Activated effector memory CD4-positive, alpha-beta T cell treated with Interleukin-2 at 50 U/mL for 16 hours (primary cell): ENCODE results near the gene TXNDC17.
"Not testable (repeated sequence)": the region's sequence is repeated elsewhere in the genome, so short reads cannot be mapped to it uniquely, and the experiment has no call there.

Source experiments
- DNase-seq: peaks from one replicate; pipeline ENCODE4 v3.0.0-alpha.2; 2020

TXNDC17 gene

DNA sequence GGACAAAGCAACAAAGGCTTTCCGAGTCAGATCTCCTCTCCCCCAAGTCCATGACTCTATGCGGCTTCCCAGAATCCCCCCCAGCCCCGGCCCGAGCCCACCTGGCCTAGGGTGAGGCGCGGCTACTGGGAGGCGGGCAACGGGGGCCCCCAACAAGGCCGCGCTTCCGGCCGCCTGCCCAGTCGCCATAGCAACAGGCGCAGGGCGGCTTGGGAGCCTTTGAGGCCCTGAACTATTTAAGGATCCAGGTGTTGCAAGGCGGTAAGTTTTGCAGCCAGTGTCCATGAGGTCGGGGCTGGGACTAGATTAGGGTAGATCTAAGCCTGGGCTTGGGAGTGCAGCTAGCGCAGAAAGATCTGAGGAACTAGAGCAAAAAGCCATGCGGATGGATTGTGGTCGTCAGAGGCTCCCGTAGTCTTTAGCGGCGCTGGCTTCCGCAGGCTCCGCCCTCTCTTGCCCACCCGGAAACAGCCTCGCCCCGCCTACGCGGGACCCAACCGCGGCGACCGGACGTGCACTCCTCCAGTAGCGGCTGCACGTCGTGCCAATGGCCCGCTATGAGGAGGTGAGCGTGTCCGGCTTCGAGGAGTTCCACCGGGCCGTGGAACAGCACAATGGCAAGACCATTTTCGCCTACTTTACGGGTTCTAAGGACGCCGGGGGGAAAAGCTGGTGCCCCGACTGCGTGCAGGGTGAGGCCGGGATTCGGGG, at the start of gene TXNDC17, which contains the start of gene KIAA0753:
TXNDC17 (plus strand) TSS at position 525 of the 711 bp plus-strand sequence; CDS start at position 548, 23 bp downstream.
KIAA0753 (minus strand) TSS at position 176 of the 711 bp plus-strand sequence. CDS start 5,608 bp downstream, outside the sequence.
- peak; percentile 89 for DNase-seq

DNA sequence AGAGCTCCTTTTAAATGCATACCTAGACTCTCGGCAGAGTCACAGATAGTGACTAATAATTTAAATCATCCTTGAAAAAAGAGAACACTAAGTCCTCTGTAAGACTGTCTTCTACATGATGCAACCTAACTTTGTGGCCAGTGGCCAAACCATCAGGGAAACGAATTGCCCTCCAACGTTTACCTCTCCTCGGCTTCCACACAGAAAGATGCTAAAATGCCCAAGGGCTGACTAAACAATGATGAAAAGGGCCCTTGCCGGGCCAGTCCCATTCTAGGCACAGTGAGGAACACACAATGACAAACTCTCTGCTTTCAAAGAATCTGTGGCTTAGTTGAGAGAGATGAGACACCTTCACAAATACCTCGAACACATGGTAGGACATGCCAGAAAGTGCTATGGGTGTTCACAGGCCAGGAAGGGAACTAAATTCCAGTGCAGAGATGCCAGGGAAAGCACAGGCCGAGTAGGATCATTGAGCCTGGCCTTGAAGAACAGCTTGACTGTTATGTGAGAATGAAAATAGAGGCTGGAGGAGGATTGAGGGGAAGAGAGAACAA, 49.2 kb upstream of the TXNDC17 start:
- no peak for DNase-seq

DNA sequence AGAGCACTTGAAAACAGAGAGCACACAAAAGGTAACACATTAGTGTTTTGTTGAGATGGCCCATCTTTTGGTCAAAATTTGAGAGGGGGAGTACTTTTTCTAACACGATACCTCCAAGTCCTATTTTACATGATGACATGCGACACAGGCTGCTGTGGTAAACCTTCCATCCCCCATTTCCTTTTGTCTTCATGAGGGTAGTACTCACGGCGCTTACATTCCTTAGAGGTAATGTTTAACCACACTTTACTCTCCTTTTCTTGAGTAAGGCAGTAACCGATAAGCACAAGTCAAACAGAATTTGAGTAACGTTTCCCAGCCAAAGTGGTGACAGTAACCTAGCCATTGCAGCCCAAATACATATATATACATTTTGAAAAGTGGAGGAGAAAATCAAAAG, 48.7 kb upstream of the TXNDC17 start:
- no peak for DNase-seq

DNA sequence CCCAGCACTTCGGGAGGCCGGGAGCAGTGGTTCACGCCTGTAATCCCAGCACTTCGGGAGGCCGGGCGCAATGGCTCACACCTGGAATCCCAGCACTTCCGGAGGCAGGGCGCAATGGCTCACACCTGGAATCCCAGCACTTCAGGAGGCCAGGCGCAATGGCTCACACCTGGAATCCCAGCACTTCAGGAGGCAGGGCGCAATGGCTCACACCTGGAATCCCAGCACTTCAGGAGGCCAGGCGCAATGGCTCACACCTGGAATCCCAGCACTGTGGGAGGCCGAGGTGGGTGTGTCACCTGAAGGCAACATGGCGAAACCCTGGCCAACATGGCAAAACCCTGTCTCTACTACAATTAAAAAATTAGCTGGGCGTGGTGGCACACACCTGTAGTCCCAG, 47.5 kb upstream of the TXNDC17 start:
- not testable (repeated sequence) for DNase-seq

DNA sequence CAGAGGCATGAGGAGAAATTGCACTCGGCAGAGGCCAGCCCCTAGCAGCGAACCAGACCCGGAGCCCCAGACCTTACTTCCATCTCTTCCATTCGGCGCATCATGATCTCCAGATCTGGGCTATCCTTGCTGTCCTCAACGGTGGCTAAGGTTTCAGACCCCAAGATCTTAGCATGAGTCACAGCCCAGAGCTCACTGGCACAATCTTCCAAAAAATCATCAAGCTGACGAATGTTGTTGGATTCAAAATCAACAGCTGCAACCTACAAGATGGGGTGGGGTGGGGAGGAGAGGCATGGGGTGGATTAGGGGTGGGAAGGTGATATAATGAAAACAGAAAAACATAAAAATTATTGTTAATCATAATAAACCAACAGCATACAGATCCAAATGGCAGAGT, 44.8 kb upstream of the TXNDC17 start:
- no peak for DNase-seq

DNA sequence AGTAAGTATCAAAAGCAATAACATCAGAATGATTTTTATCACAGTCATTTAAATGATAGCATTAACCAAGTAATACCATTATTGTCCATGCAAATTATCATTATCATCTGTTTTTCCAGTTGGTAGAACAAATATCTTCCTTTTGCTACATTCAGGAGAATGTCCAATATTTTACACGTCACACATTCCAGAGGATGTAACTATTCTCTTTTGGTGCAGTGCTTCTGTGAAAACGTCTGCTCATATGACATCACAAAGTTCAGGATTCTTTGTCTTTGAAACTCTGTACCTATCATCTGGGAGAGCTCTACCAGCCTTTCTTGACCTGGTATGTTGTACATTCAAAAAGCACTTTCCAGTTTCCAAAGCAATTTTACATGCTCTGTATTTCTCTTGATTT, 44.3 kb upstream of the TXNDC17 start:
- DNase-seq = no peak

DNA sequence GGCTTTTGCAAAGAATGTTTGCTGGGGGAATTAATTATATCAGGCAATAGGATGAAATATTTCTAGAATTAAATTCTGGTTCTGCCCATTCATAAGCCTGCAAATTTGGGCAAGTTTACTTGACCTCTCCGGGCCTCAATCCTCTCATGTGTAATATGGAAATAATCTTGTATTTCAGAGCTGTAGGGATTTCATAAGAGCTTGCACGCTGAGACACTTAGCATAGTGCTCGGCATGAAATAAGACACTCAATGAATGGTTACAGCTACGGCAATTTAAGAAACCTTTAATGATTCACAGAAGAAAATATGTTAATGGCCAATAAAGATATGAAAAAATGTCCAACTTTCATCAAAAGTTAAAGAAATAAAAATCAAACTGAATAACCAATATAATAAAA, 43.9 kb upstream of the TXNDC17 start:
- DNase-seq = no peak

DNA sequence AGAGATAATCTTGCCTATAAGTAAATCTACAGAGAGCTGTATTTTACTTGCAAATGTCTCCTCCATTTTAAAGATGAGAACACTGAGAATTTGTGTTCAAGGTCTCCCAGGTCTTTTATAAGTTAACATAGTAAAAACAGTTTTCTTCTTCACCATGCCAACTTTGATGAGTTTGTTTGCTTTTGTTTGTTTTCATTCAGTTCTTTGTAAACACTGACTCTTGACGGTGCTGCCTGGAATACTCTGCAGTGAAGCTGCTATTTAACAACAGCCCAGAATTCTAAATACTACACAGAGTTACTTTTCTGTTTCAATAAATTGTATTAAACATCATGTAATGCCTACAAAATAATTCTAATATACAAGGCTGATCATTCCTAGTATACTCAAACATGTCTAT, 43.1 kb upstream of the TXNDC17 start:
- DNase-seq = no peak

DNA sequence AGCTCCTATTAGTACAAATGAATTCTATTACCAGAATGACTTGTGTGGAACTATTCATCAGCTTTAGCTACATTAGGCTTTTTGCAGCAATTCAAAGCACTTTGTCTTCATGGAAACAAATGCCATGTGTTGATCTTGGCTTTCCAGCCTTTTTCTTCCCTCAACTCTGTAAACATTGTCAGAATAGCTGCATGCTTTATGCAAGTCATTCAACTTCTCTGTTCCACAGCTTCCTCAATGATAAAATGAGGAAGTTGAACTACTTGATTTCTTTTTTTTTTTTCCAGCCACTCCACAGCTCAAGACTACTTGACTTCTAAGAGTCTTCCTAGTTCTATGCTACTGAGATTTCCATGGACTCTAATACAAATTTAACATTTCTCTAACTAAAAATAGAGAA, 41.5 kb upstream of the TXNDC17 start:
- DNase-seq = no peak

DNA sequence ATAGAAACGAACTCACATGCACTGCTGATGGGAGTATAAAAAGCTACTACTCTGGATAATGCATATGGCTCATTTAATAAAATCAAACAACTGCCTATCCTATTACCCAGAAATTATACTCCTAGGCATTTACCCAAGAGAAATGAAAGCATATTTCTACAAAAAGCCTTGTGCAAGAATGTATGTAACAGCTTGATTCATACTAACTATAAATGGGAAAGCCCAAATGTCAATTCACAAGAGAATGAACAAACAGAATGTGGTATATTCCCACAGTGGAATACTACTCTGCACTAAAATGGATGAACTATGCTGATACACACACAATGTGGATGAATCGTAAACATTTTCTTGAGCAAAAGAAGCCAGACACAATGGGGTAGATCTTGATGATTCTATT, 38.7 kb upstream of the TXNDC17 start:
- no peak for DNase-seq

DNA sequence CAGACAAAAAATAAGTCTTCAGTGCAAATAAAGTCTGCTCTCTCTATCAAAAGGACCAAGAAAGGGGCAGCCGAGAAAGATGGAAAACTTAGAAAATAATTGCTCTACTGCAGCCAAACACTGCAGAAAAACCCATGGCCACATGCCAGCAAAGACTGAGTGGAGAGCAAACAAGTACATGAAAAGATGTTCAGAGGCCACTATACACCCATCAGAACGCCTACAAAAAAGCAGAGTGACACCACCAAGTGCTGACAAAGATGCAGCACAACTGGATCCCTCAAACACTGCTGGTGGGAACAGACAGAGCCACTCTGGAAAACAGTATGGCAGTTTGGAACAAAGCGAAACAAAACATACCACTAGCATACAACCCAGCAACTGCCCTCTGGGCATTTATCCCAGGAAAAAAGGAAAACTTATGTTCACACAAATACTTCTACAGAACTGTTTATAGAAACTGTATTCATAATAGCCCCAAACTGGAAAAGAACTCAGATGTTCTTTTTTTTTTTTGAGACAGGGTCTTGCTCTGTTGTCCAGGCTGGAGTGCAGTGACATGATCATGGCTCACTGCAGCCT, 37.0 kb upstream of the TXNDC17 start:
- DNase-seq = no peak

DNA sequence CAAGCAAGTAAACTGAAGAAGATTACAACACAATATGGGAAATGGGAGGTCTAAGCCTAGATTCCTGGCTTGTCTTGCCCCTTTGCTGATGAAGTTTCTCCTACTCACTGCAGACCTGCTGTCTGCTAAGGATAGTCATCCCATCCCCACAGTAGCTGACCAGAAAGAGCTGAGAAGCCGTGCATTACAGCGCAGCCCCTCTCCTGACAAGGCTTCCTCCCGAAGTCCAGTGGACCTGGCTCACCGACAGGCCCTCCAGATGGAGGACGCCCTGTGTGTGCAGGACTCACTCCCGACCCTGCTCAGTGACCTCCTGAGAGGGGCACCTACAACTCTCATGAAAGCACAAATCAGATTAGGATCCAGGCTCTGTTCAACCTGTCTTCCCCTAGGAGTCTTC, 35.7 kb upstream of the TXNDC17 start:
- DNase-seq = no peak

DNA sequence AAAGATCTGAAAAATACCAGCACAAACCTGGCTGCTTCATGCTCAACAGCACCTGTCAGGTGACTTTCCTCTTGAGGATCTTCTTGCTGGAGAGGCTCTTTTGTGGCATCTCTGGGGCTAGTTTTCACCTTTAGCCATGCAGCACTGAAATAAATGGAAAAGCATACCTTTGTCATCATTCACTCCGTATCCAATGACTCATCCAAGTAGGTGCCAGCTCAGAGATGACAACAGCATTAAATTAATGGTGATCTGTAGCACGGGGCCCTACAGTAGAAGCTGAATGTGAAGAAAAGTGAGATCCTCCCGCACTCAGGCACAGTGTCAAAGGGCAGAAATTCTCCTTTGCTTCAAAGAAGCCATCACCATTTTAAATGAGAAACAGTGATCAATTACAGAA, 32.5 kb upstream of the TXNDC17 start:
- no peak for DNase-seq

DNA sequence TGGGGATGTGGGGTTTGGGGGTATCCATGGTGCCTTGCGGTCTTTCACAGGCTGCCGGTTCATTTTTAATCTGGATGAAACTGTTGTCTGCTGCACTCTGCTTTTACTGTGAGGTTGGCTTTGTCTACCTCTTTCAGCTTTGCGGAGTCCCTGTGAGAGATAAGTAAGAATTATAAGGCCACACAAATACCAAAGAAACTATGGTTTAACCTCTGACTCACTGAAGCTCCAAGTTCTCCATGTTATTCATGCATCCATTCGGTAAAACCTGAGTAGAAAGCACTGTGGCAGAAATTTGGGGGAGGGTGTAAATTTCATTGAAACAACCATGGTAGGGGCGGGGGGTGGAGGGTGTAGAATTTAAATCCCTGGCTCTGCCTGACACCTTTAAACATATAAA, 30.8 kb upstream of the TXNDC17 start:
- no peak for DNase-seq

DNA sequence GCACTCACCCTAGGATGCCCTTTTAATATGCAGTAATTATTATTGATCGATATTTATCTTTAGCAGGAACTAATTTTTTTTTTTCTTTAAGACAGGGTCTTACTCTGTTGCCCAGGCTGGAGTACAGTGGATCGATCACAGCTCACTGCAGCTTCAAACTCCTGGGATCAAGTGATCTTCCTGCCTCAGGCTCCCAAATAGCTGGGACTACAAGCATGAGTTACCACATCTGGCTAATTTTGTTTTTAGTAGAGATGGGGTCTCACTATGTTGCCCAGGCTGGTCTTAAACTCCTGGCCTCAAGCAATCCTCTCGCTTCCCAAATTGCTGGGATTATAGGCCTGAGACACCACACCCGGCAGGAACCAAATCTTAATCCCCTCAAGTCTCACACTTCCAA, 29.6 kb upstream of the TXNDC17 start:
- DNase-seq = no peak

DNA sequence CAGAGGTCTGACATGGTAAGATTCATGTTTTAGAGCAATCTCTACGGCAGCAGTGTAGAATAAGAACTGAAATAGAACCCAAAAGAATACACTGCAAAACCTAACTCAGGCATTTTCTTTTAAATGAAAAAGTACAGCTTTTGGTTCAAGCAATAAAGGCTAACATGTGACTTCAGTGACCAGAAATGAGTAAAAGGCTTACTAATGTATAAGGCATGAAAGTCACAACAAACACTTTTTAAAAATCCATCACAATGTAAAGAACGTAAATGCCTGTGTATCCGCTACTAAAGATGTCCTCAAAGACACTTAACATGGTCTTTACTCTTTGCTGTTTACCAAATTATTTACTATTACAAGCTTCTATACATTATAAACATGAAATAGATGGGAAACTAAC, 16.9 kb upstream of the TXNDC17 start:
- no peak for DNase-seq

DNA sequence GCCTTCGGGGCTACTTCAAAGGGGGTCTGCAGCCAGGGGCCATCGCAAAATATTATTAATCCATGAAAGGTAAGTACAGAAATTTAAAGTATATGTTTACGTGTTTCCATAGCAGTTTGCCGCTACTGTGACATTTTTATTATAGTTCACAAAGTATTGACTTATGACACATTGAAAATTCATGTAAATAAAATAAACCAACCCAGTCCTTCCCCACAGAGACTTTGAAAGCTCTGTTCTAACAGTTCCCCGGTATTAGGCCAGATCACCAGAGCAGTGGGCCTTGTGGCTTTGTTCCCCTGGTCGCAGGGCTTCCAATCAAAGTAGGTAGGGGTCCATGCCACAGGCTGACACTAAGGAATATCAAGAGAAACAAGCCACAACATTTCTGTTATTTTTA, 14.2 kb upstream of the TXNDC17 start:
- no peak for DNase-seq

DNA sequence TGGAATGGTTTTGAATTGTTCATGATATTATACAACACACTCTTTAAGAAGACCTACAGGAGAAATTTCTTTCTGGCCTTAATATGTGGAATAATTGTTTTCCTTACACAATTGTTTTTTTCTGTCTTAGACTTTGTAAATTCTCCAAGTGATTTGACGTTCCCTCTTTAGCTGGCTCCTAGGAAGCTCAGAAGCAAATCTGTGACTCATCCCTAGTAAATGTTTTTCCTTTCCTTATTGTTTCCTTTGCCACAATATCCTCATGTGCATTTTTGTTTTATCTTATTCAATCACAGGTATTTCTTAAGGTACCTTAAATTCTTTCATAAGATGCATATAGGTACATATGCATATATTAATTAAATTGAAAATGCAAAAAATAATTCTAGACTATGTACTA, 13.8 kb upstream of the TXNDC17 start:
- no peak for DNase-seq

DNA sequence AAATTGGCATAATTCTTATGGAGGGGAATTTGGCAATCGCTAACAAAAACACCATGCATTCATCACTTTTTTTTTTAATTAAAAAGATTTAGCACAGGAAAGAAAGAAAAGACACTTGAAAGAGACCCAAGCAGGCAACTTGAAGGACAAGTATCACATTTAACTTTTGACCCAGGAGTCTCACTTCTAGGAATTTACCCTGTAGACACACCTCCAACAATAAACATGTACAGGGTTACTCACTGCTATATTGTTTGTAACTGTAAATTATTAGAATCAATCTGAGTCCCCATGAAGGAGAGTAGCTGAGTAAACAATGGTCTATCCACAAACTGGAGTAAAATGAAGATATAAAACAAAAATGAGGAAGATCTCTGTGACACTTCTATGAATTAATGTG, 10.5 kb upstream of the TXNDC17 start:
- DNase-seq = no peak

DNA sequence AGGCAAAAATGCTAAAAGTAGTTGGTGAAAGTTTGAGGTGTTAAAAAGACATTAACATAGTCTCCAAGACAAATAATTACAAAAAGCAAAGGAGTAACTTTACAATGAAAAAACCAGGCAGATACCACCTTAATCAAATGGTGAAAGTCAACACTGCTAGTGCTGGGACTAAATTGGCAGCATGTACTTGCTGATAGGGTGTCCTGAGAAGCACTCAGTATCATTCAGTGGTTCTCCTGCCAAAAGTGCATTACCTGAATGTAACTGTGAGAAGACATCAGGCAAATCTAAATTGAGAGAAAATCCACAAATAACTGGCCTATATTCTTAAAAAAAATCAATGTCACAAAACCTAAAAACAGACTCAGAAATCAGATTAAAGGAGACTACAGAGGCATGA, 8.3 kb upstream of the TXNDC17 start:
- DNase-seq = no peak

DNA sequence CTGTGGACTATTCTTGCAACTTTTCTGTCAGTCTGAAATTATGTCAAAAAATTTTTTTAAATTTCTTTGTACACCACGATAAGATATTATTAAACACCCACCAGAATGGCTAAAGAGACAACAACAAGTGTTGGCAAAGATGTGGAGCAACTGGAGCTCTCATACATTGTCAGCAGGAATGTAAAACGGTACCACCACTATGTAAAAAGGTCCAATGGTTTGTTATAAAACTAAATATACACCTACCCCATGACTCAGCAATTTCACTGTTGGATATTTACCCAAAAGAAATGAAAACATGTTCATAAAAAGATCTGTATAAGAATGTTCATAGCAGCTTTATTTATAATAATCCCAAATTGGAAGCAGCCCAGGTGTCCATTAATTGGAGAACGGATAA, 7.6 kb upstream of the TXNDC17 start:
- DNase-seq = no peak

DNA sequence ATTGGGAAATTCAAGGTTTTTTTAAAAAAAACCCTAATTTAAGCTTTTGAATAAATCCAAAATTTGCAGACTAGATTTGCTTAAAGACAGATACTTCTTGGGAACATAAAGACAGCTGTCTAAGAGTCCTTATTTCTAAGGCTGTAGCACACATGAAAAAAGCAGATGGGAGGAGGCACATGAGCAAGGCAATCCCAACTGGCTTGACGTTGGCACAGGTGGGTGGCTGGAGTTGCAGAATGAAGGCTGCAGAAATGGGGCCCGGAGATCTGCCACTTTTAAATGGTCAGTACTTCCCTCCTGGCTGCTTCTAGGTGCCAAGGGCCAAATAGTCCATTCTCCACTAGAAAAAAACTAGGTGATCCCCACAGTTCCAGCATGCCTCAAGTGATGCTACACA, 4.8 kb upstream of the TXNDC17 start:
- no peak for DNase-seq

DNA sequence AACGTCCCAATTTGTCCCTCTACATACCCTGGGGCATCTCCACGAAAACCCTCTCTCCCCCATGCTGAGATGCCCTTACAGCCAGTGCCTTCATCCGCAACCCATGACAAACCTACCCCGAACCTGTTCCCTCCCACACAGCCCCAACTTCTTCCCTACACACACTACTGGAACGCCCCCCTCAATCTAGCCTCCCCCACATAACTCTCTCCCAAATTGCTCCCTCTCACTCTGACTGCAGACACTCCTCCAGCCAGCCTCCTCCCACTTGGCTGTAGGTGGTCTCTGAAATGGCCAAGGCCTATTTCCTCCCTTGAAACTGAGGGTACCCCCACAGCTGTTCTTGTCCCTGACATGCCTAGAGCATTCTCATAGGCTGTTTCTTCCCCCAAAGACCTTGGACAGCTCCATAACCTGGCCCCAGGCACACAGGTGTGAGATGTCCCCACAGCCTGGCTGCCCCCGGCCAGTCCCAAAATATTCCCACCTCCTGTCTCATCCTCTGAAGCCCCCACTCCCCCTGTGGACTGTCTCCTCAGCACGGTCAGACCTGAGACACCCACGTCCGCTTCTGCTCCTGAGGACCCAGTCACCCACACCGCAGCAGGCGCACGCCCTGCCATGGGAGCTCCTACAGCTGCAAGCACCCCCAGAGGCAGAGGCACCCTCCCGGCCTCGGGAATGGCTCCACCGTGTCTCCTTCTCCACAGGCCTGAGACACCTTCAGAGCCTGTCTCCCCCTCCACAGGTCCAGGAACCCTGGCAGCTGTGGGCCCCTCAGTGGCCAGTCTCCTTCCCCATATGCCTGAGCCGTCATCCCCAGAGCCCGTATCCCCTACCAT, 4.0 kb upstream of the TXNDC17 start:
- no peak for DNase-seq

DNA sequence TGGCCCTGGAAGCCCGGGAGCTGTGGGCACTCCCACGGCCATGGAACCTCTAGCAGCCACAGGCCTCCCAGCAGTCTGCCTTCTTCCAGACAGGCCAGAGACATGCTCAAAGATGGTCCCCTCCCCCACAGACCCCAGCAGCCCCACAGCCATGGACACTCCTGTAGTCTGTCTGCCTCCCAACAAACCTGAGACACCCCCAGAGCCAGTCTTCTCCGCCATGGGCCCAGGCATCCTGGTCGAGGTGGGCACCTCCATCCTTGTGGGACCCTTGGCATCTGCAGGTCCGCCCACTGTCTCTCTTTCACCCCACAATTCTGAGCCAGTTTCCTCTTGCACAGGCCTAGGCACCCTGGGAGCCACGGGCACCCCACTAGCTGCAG, 3.4 kb upstream of the TXNDC17 start:
- DNase-seq = no peak
